GM12865 (cell line): Measurements from ENCODE around the gene TMEM62.
A peak's percentile ranks its signal among the peaks of the same experiment; 100 is the strongest.

Source experiments
- DNase-seq: peaks from one replicate; pipeline ENCODE4 v3.0.0; 2010; ENCODE audit warnings: low read depth
- H3K4me3 ChIP-seq: 2 replicates; pipeline ENCODE4 v1.5.1; 2011; ENCODE audit warnings: mild to moderate bottlenecking, low read depth, low read length, control low read depth
- TF ChIP-seq, protein P1 (sequence below): IDR thresholded peaks from 2 replicates; pipeline ENCODE4 v1.5.1; 2011; ENCODE audit warnings: low read length, control low read depth, low read depth, inconsistent platforms; ENCODE audit not compliant: insufficient read depth; ENCODE audit errors: missing control alignments

Gene TMEM62

GRCh38 chr15:43198992-43199391 is 65.6 kb downstream of the TMEM62 start:
- H3K4me3 ChIP-seq = no peak overlapping the region
- no peak for DNase-seq
- TF ChIP-seq, protein P1, sequence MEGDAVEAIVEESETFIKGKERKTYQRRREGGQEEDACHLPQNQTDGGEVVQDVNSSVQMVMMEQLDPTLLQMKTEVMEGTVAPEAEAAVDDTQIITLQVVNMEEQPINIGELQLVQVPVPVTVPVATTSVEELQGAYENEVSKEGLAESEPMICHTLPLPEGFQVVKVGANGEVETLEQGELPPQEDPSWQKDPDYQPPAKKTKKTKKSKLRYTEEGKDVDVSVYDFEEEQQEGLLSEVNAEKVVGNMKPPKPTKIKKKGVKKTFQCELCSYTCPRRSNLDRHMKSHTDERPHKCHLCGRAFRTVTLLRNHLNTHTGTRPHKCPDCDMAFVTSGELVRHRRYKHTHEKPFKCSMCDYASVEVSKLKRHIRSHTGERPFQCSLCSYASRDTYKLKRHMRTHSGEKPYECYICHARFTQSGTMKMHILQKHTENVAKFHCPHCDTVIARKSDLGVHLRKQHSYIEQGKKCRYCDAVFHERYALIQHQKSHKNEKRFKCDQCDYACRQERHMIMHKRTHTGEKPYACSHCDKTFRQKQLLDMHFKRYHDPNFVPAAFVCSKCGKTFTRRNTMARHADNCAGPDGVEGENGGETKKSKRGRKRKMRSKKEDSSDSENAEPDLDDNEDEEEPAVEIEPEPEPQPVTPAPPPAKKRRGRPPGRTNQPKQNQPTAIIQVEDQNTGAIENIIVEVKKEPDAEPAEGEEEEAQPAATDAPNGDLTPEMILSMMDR = no peak

GRCh38 chr15:43199945-43200488 is 66.6 kb downstream of the TMEM62 start:
- no peak for DNase-seq
- TF ChIP-seq, protein P1 = no peak
- no peak overlapping the region for H3K4me3 ChIP-seq

DNA sequence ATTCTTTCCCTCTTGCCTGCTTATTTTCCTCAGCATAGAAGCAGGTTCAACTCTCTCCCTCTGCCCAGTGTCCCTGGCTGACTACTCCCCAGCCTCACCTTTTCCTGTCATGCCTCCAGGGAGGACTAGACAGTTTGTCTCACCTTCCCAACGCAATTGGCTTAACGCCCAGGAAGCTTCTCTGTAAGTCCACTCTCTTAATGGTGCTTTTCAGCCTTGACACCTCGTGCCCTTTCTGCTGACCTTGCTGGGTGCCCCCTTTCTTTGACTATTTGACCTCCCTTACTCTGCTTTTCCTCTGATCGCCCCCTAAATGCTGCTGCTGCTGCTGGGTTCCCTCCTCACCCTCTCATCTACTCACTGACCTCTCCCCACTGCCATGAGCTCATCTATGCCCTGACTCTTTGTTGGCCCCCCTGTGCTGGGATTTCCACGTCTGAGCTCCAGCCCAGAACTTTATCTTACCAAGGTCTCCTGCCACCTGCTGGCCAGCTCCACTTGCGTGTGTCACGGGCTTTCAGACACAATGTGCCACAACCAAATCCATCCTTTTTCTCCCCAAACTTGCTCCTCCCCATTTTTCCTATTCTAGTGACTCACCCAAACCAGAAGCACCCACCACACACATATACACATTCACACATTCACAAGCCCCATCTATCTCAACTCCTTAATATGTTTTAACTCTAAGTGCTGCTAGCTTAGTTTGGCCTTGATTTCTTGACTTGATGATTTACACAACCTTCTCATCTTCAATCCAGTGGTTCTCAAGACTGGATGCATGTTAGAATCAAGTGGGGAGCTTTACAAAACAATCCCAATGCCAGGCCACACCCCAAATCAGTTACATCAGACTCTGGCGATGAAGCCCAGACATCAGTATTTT is 70.9 kb downstream of the TMEM62 start:
- peak; percentile 52 for DNase-seq
- TF ChIP-seq, protein P1 = peak; percentile 62
- no peak overlapping the region for H3K4me3 ChIP-seq

DNA sequence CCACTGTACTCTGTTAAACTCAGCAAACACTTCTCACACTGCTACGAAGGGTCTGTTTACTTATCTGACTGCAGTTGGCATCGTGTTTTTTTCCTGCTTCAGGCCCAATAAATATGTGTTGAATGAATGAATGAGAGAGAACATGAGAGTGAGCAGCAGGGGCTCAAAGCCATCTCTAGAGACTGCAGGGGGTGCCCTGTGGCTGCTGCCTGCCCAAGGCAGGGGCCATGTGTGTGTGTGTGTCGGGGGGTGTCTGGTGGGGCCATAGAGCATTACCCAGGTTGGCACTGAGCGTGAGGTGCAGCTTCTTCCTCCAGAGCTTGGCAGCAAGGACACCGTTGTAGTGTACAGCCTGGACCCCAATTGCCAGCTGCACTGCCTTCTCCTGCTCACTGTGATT is 72.7 kb downstream of the TMEM62 start:
- DNase-seq = no peak
- TF ChIP-seq, protein P1 = no peak

DNA sequence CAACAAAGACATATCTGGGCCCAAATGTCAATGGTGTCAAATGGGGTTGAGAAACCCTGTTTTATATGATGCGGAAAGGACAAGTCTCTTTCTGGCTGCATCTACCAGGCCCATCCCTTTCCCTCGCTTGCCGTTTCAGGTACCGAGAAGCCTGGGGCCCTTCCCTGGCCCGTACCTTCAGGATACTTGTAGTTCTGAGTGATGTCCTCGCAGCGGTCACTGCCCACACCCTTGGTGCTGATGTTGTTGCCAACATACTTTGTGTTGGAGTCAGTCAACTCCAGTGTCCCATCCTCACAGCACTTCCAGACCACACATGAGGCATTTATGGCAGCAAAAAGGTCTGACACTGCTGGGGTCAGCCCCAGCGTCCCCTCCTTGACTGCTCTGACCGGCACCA is 73.6 kb downstream of the TMEM62 start:
- no peak overlapping the region for H3K4me3 ChIP-seq
- TF ChIP-seq, protein P1 = no peak
- no peak for DNase-seq

More for the DNA sequence above, 72.7 kb downstream of the TMEM62 start:
- no peak overlapping the region for H3K4me3 ChIP-seq

DNA sequence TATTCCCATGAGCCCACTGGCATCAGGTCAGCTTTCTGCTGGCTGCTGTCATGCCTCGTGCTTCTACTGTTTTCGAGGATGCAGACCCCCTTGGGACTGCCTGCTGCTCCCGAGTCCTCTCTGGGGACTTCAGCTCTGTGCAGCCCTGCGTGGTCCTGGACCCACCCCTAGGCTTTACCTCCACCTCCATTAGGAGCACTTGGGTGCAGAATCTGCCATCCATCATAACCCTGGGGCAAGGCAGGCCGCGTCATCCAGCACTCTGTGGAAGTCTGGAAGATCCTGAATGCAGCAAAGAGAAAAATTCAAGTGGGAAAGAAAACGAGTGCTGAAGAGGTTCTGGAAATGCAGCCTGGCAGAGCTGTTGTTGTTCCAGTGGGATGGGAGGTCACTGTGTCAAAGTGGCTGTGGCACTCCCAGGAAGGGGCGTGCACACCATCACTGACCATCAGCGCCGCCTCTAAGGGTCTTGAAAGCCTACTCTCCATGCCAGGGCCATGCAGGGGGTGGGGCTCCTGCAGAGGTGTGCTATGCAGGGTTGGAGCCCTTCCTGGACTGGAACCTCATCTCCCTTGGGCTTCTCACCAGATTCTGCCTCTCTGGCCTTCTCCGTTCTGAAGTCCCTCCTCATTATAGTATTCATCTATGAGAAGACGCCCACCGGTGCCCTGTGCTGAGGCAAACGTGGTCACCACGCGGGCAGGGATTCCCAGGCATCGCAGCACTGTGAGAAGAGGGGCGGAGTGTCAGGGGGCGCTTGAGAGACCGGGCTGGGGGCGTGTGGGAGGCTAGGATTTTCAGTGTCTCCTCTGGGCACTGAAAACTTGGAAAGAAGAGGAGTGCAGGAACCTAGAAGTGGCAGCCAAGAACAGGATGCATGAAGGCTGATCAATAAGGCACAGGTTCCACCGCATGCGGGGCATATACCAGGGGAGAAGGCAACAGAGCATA is 74.9 kb downstream of the TMEM62 start:
- TF ChIP-seq, protein P1 = no peak
- no peak overlapping the region for H3K4me3 ChIP-seq
- DNase-seq = no peak
